HL-60/S4 (cell line): ENCODE data around the gene MROH2A.

ENCODE experiments used
- in situ Hi-C: fragments of 300-500 bp; cut with MboI; formaldehyde crosslinking; loops from 2 replicates; pipeline ENCODE4 v1.14.3; 2022; ENCODE audit warnings: low sequenced_read_pairs

MROH2A gene

GRCh38 chr2:233799087-233799665, 21.0 kb downstream of the MROH2A start:
- in situ Hi-C loops = no loop called here

GRCh38 chr2:233799716-233800115, 21.6 kb downstream of the MROH2A start:
- in situ Hi-C loops = no loop called here

GRCh38 chr2:233800208-233800607, 22.1 kb downstream of the MROH2A start:
- in situ Hi-C loops = no loop called here

GRCh38 chr2:233801357-233802131, 23.4 kb downstream of the MROH2A start:
- in situ Hi-C loops = no loop called here

- in situ Hi-C loops = no loop called here
Observed at GRCh38 chr2:233802132-233802815, 24.1 kb downstream of the MROH2A start.

- in situ Hi-C loops = no loop called here
Observed at GRCh38 chr2:233803292-233803911, 25.3 kb downstream of the MROH2A start.

GRCh38 chr2:233803994-233804393, 25.9 kb downstream of the MROH2A start:
- in situ Hi-C loops = no loop called here

- in situ Hi-C loops = no loop called here
Observed at GRCh38 chr2:233807215-233807865, 29.2 kb downstream of the MROH2A start.

GRCh38 chr2:233807966-233808935, 30.1 kb downstream of the MROH2A start:
- in situ Hi-C loops = no loop called here

- in situ Hi-C loops = no loop called here
Observed at GRCh38 chr2:233810385-233810784, 32.3 kb downstream of the MROH2A start.

GRCh38 chr2:233811087-233811486, 33.0 kb downstream of the MROH2A start:
- in situ Hi-C loops = no loop called here

- in situ Hi-C loops = no loop called here
Observed at GRCh38 chr2:233811732-233812131, 33.6 kb downstream of the MROH2A start.

GRCh38 chr2:233813236-233814055, 35.3 kb downstream of the MROH2A start:
- in situ Hi-C loops = no loop called here

GRCh38 chr2:233814056-233814835, 36.1 kb downstream of the MROH2A start:
- in situ Hi-C loops = no loop called here

- in situ Hi-C loops = no loop called here
Observed at GRCh38 chr2:233815861-233816260, 37.7 kb downstream of the MROH2A start.

GRCh38 chr2:233816334-233816733, 38.2 kb downstream of the MROH2A start:
- in situ Hi-C loops = no loop called here

GRCh38 chr2:233816771-233817170, 38.6 kb downstream of the MROH2A start:
- in situ Hi-C loops = no loop called here

- in situ Hi-C loops = no loop called here
Observed at GRCh38 chr2:233817361-233817911, 39.3 kb downstream of the MROH2A start.
